CMK (cell line): Measurements from ENCODE around the gene RNFT2.

Experiments used
- DNase-seq: peaks from one replicate; pipeline ENCODE4 v3.0.0-alpha.2; 2010; ENCODE audit warnings: low read depth

RNFT2 gene

GRCh38 chr12:116737774-116738657, at the start of gene RNFT2, which contains the start of gene SPRING1:
TSS of gene RNFT2 (plus strand) at chr12:116738315. CDS start at chr12:116740498, 2,183 bp downstream.
TSS of gene SPRING1 (minus strand) at chr12:116738069. CDS start at chr12:116737900, 169 bp downstream.
- peak; percentile 95 for DNase-seq

- no peak for DNase-seq
Measured at GRCh38 chr12:116689521-116689920, 48.6 kb upstream of the RNFT2 start.

GRCh38 chr12:116689979-116690744, 48.0 kb upstream of the RNFT2 start:
- no peak for DNase-seq

- no peak for DNase-seq
Measured at GRCh38 chr12:116691205-116691604, 46.9 kb upstream of the RNFT2 start.

- no peak for DNase-seq
Measured at GRCh38 chr12:116691636-116692035, 46.5 kb upstream of the RNFT2 start.

- no peak for DNase-seq
Measured at GRCh38 chr12:116692605-116693004, 45.5 kb upstream of the RNFT2 start.

GRCh38 chr12:116693286-116694227, 44.6 kb upstream of the RNFT2 start:
- DNase-seq, result no peak

- no peak for DNase-seq
Measured at GRCh38 chr12:116694653-116695463, 43.3 kb upstream of the RNFT2 start.

GRCh38 chr12:116695464-116695725, 42.7 kb upstream of the RNFT2 start:
- DNase-seq, result no peak

GRCh38 chr12:116697305-116697704, 40.8 kb upstream of the RNFT2 start:
- DNase-seq, result no peak

GRCh38 chr12:116697716-116698115, 40.4 kb upstream of the RNFT2 start:
- no peak for DNase-seq

- no peak for DNase-seq
Measured at GRCh38 chr12:116698116-116698515, 40.0 kb upstream of the RNFT2 start.

- DNase-seq, result no peak
Measured at GRCh38 chr12:116698554-116699075, 39.5 kb upstream of the RNFT2 start.

GRCh38 chr12:116700066-116700465, 38.0 kb upstream of the RNFT2 start:
- no peak for DNase-seq

- DNase-seq, result no peak
Measured at GRCh38 chr12:116701432-116701831, 36.7 kb upstream of the RNFT2 start.

GRCh38 chr12:116703214-116703795, 34.8 kb upstream of the RNFT2 start:
- DNase-seq, result peak; percentile 45

GRCh38 chr12:116707751-116708150, 30.4 kb upstream of the RNFT2 start:
- DNase-seq, result no peak

GRCh38 chr12:116708826-116709756, 29.0 kb upstream of the RNFT2 start:
- DNase-seq, result no peak

GRCh38 chr12:116709768-116710167, 28.3 kb upstream of the RNFT2 start:
- DNase-seq, result no peak
